ENCODE measurements around the gene MBP.
"Not testable (repeated sequence)": the region's sequence is repeated elsewhere in the genome, so short reads cannot be mapped to it uniquely, and the experiment has no call there.

The MBP gene

DNA sequence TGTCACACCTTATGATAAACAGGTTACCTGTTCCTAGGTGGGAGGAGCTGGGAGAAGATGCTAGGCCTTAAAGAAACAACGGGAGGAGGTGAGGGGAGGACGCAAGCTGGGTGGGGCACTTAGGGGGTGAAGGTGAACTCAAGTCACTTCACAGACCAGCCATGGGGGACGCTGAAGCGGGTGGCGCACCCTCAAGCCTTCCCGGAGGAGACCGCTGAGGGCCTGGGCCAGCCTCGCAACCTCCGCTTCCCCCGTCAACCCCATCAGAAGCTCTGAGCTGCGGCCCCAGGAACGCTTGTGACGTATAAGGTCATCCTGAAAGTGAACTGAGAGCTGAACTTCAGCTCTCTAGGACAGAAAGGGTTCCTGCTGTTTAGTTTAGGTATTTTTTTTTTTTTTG is 133.5 kb downstream of the MBP start:
- no peak for DNase-seq

GRCh38 chr18:76997951-76998808 is 134.4 kb downstream of the MBP start:
- DNase-seq, result no peak

GRCh38 chr18:76996429-76996828 is 136.2 kb downstream of the MBP start:
- no peak for DNase-seq

GRCh38 chr18:76995896-76996295 is 136.7 kb downstream of the MBP start:
- DNase-seq, result no peak

- no peak for DNase-seq
Measured at GRCh38 chr18:76994086-76994654, 138.4 kb downstream of the MBP start.

- no peak for DNase-seq
Measured at GRCh38 chr18:76993573-76993972, 139.0 kb downstream of the MBP start.

DNA sequence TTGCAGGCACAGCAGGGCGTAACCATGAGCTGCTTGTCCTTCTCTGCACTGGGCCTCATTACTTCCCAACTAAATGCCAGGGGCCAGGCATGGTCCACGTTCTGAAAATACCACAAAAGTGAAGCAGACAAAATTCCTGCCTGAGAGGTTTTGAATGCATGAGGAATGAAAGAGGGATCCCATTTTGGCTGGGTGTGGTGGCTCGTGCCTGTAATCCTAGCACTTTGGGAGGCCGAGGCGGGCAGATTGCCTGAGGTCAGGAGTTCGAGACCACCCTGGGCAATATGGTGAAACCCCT is 139.5 kb downstream of the MBP start:
- DNase-seq, result no peak

GRCh38 chr18:76992226-76993084 is 140.1 kb downstream of the MBP start:
- no peak for DNase-seq

DNA sequence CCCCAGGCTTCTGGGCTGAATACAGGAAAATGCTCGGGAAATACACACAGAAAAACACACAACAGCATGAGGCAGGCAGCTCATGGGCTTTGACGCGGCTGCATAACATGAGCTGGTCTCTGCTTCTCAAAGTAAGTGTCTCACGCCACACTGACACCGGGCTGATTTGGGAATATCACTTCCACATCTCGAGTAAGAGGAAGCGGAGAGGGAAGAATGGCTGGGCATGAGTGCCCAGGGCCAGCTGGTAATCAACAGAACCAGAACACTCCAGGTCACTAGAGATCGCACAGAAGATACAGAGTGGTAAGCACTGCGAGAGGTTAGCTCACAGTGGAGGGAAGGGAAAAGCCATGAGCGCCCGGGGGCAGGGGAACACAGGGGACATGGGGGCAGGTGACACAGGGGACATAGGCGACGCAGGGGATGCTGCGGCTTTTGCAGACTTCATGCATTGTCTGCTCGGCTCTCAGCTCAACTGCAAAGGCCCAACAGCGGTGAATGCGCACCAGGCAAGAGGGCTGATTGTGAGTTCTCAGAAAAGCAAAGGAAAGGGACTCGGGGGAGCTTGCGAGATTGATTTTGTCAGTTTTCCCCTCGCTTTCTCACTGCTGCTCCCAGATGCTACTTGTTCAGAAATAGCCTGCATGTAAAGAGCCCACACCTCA is 141.4 kb downstream of the MBP start:
- DNase-seq, result no peak

- not testable (repeated sequence) for DNase-seq
Measured at GRCh38 chr18:76990343-76991020, 142.1 kb downstream of the MBP start.

DNA sequence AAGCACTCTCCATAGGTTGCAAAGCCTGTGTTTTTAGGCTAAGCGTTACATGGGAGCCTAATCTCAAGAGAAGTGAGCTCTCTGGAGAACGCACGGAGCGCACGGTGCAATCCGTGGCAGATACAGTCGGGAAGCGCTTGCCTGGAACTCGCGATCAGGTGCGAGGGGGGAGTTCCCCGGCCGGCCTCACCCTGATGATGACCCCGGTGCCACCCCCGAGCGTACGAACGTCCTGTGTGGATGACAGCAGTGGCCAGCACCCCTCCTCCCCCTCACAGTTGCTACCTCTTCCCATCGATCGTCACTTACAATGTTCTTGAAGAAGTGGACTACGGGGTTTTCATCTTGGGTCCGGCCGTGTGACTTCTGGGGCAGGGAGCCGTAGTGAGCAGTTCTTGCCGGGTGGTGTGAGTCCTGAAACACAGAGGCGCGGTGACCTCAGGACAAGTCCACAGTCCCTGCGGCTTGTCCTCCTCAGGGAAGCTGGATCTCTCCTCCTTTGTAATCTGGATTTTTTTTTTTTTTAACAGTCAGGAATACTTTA is 142.9 kb downstream of the MBP start:
- no peak for DNase-seq

GRCh38 chr18:76988827-76989646 is 143.5 kb downstream of the MBP start:
- DNase-seq, result no peak

DNA sequence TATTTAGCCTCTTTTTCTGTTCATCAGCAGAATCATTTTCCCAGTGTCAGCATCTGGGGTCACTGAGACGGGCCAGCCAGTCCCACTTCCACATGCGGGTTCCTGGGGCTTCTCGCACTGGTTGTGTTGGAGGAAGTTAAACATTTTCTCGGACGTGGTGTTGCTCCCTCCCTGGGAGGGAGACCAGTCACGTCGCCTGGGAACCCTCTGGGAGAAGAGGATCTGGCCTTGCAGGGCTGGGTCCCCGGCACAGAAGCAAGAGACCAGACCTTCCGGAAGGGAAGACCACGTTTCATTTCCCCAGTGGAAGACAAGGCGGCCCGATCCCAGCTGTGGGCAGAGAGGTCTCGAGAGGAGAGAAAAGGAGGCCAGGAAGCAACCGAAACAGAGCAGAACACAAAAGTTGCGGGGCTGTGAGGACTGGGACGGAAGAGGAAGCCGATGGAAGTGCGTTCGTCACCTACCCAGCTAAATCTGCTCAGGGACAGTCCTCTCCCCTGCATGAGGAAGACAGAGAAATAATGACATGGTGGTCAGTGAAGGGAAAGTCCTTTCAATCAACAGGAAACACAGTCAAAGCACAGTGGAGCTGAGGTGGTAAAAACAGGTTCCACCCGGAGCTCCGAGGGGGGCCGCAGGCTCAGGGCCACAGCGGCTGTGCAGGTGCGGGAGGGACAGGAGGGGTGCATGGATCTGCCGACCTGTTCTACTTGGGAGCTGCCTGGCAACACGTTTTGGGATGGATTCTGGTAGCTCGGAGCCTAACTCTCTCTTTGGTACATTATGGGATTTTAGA is 144.4 kb downstream of the MBP start:
- no peak for DNase-seq

DNA sequence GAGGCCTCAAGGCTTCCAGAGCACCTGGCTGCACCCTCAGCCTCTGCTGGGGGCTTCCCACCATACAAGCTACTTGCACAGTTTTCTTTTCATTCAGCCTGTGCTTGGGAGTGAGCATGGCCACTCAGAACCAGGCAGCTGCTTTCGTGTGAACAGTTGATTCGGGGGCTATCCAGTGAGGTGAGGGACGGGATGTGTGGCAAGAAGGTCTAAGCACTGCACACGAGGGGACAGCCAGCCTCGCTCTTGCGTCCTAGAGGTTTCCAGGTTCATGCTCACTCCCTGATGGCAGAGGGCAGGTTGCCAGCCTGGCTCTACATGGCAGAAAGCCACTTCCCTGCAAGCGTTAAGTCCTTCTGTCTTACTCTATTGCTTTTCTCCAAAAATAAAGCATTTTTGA is 146.2 kb downstream of the MBP start:
- DNase-seq, result no peak

- DNase-seq, result no peak
Measured at GRCh38 chr18:76985951-76986236, 146.7 kb downstream of the MBP start.

DNA sequence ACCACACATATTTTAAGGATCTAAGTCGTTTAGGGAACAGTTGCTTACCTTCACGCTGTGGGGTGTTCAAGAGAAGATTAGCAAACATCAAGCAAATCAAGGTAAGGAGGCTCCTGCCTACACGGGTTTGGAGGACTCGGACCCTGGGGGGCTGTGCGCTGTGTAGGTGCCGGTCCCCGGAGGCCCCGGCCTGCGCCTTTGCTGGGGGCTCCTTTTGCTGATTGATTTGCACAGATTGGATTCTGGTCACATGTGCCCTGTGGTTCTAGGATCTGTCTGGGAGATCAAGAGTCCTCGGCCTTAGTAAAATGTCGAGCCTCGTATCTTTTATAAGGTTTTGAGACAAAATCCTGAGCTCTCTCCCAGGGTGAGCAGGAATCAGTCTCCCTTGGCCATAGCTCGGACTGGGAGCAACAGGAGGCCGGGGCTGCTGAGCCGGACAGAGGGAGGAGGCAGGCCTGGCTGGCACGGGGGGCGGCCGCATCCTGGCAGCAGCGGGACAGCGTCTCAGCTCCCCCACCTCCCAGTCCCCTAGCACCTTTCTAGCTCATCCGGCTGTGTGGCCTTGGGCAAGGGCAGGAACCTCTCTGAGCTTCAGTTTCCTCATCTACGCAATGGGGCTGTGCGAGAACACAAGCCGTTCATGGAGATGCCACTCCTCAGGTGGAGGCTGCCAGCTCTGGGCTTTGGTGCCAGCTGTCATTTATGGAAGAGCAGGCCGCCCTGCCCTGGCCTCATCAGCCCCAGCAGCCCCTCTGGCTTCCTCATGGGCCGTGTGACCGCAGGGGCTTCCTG is 147.2 kb downstream of the MBP start:
- DNase-seq, result no peak

DNA sequence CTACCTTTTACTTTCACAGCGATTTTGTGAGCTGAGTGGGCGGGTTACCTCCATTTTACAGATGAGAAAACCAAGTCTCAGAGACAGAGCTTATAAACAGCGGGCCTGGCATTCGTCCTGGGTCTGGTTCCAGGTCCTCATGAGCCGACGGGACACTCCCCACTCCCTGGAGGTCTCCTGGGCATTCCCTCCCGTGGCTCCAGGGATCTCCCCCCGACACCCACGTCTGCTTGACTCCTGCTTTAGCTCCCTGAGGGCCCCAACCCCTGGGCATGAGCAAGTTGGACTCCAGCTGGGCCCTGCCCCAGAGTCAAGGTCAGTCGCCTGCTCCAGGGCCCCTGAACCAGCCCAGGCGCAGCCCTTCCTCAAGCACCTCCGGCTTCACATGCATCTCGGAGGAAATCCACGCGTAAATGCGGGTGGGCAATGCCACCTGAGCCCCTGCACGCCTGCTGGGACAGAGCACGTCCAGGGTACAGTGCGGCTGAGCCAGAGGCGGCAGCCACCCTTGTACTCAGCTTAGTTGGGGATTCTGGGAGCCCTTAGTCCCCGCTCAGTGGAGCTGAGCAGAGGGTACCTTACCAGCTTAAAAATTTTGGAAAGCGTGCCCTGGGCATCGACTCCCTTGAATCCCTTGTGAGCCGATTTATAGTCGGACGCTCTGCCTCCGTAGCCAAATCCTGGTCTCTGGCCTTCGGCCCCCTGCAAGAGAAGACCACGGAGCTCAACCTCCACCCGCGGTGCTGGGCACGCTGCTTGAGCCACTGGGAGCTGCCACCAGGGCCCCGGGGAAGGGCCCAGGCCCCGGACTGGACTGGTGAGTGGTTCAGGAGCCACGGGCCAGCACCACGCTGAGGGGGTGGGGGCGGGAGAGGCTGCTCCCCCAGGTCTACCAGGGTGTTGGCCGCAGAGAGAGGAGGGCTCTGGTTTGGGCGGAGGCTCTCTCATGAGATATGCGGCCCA is 148.1 kb downstream of the MBP start:
- no peak for DNase-seq

DNA sequence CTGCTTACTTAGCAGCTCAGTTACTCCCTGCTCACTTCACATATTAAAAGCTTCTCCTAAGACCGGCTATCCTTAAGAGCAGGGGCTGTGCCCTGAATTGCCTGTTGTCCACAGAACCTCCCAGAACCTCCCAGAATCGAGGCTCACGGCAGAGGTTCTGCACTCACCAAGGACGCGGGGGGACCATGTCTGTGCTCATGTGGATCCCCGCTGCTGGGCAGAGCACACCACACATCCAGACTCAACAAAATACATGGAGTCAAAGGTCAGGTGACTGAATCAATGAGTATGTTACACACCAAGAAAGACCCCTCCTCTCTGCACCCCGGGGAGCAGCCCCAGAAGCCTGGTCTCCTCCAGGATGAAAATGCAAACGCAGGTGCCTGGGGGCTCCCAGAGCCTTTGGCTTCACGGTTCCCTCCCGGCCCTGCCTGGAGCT is 149.0 kb downstream of the MBP start:
- DNase-seq, result no peak

Data from amniotic stem cell (primary cell).